GM19193 (cell line): Measurements from ENCODE around the gene WWC1.

ENCODE experiments used
- POLR2A ChIP-seq: IDR thresholded peaks from 4 replicates; pipeline ENCODE4 v1.6.1; 2011; ENCODE audit not compliant: insufficient read depth, insufficient read length; ENCODE audit errors: extremely low read depth

WWC1 gene

DNA sequence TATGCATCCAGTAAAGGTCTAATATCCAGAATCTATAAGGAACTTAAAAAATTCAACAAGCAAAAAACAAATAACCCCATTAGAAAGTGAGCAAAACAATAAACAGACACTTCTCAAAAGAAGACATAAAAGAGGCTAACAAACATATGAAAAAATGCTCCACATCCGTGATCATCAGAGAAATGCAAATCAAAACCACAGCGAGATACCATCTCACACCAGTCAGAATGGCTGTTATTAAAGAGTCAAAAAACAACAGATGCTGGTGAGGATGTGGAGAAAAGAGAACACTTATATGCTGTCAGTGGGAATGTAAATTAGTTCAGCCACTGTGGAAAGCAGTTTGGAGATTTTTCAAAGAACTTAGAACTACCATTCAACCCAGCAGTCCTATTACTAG is 86.1 kb downstream of the WWC1 start:
- no peak for TF ChIP-seq POLR2A

GRCh38 chr5:168378741-168379140 is 87.3 kb downstream of the WWC1 start:
- no peak for TF ChIP-seq POLR2A

DNA sequence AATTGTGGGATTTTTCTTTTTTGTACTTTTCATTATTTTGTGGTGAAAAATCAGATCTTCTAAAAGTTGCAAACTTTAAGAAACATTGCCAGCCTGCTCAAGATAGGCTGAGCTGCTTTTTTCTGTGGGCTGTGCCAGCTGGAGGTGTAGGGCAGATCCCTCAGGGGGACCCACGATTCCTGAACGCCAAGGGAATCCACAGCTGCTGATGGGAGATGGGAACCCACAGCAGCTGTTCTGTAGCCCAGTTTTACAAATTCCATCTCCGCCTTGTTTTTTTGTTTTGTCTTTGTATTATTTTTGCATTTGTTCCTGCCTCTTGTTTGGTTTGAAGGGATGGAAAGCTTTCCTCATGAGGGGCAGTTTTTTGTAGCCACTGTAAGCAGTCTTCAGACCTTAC is 91.0 kb downstream of the WWC1 start:
- TF ChIP-seq POLR2A, result no peak

DNA sequence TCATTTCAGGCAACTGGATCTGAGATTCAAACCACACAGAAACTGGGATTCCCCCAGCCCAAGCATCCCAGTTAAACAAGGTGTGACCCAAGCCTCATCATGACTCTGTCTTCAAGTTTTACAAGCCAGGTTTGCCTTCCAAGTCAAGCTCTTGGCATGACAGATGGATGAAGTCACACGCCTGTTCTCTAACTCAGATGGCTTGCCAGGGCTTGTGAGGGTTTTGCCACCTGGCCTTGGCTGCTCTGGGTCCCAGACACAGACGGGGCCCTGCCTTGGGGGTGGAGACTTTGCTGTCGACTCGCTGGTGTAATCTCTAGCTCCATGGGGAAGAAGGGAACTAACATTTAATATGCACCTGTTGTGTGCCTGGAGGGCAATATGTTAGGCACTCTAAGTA is 99.0 kb downstream of the WWC1 start:
- no peak for TF ChIP-seq POLR2A

DNA sequence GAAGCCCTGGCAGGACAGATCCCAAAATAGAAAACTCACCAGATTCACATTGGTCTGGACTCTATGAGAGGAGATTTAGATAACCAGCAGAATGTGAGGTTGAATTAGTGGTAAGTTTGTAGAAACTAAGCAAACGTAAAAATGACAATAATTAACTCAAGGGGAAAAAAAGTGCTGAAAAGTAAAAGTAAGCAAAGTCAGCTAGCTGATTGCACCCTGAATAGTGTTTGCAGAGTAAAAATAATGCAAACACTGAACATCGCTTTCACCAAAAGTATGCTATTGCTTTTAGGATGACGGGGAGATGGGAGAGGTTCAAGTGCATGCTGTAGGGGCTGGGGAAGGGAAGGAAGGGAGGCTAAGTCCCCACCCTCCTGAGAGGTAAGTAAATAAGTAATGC is 102.3 kb downstream of the WWC1 start:
- no peak for TF ChIP-seq POLR2A

DNA sequence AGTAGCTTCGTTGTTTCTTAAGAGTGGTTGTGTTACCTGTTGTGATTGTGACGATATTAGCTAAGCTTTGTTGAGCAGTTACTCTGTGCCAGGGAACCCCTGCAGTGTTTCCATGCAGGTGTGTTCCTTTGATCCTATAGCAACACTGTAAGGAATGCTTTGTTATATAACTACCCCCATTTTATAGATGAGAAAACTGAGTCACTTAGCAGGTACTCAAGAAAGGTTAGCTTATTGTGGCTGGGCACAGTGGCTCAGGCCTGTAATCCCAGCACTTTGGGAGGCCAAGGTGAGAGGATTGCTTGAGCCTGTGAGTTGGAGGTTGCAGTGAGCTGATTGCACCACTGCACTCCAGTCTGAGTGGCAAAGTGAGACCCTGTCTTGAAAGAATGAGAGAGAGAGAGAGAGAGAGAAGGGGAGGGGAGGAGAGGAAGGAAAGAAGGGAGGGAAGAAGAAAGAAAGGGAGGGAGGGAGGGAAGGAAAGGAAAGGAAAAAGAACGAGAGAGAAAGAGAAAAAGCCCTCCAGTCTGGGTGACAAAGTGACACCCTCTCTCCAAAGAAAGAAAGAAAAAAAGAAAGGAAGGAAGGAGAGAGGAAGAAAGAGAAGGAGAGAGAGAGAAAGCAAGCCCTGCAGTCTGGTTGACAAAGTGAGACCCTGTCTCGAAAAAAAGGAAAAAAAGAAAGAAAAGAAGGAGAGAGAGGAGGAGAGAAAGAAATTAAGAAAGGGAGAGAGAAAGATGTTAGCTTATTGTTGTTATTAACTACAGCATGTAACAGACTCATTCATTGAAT is 109.2 kb downstream of the WWC1 start:
- no peak for TF ChIP-seq POLR2A

GRCh38 chr5:168401226-168401625 is 109.8 kb downstream of the WWC1 start:
- TF ChIP-seq POLR2A, result no peak

GRCh38 chr5:168401880-168402279 is 110.4 kb downstream of the WWC1 start:
- TF ChIP-seq POLR2A, result no peak

DNA sequence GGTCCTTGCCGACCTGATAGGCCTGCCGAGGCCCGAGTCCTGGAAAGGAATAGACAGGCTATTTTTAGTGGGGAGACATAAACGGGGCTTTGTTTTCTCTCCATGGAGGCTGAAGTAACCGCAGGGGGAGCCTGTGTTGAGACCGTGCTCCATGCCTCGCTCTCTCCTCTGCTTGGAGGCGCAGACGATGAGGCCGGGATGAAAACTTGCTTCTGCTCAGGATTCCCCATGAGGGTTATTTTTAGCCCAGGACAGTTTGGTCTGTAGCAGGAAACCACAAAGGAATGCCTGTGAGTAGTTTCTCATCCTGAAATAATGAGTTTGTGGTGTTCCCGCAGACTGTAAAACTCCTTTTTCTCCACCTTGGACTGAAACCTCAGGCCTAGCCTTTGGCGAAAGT is 112.9 kb downstream of the WWC1 start:
- no peak for TF ChIP-seq POLR2A

DNA sequence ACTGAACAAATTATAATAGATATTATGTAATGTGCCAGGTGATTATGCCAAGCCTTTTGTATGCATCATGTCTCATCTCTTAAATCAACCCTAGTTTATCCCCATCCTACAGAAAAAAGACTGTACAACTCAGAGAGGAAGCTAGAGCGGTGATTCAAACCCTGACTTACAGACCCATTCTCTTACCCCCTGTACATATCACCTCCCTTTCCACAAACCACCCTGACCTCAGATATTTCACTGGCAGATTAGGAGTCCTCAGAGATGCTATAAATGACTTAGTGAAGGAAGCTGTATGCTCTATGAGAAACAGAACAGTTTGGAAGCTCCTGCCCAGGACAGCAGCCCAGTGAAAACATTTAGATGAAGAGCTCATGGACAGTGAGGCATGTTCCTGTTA is 115.8 kb downstream of the WWC1 start:
- TF ChIP-seq POLR2A, result no peak

- no peak for TF ChIP-seq POLR2A
These were observed 117.3 kb downstream of the WWC1 start for GRCh38 chr5:168408561-168409305.

DNA sequence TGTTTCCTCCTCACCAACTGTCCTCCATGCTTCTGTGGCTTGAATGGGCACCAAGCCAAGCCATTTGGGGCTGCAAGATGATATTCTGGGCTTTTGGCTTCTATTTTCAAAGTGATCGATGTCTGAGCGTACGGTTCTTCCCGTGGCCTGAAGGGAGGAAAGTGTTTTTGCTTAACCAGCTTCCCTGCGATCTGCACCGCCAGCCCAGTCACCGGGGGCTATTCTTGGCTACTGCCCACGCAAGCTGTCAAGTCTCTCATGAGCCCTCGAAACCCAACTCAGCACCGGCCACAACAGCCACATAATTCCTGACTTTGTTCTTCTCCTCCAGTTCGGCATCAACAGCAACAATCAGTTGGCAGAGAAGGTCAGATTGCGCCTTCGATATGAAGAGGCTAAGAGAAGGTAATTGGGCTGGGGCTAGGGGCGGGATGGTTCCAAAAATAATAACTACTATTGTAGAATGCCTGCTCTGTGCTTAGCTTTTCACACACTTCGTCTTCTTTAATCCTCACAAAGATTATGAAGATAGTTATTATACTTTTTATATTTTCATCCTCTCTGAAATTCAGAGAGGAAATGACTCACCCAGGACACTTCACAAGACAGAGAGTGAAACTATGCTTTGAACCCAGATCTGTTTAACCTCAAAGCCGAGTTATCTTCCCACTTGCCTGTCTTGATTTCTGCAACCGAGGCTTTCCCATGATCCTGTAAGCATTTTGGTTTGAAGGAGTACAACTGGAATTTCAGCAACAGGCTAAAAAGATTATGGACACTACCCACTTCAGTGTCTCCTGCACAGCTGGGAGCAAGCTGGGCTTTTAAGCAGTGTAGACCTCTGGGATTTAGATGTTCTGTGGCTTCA is 118.4 kb downstream of the WWC1 start:
- no peak for TF ChIP-seq POLR2A

DNA sequence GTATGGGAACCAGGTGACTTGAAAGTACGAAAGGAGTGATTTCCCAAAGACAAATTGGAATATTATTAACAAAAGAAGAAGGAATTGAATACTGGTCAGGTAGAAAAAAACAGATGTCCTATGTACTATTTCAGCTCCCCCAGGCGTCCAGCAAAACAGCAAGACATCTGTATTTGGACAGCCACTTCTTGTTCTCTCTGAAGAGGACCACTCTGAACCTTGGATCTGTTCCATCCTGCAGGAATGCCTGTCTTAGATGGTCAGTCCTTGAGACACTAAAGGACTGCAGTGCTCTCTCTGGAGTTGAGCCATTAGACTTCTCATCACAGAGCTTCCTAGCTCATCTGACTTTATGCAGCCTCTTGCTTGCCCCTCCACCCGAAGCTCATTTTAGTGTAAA is 120.4 kb downstream of the WWC1 start:
- TF ChIP-seq POLR2A, result no peak

- no peak for TF ChIP-seq POLR2A
These were observed 121.6 kb downstream of the WWC1 start for GRCh38 chr5:168413062-168413461.

DNA sequence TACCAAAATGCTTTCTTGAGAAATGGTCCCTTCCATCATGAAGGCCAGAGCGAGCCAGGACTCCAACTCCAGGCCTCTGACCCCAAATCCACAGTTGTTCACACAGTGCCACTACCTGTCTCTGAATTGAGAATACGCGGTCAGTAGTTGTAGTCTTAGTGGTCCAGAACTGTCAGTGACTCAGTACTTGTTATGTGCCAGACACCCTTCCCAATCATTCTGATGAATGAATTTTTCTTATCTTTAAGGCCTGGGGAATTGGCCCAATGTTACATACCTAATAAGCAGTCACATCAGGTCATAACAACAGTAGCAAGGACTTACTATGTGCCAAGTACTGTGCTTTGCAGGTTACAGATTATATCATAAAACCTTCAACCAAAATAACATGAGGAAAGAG is 122.2 kb downstream of the WWC1 start:
- no peak for TF ChIP-seq POLR2A
